Smooth muscle cell (in vitro differentiated cells): ENCODE data around the gene RYR3. TPM values are rescaled to one million over a fixed set of nuclear protein-coding genes. Genes with fewer than 3 reads are reported as not detected.
A peak's percentile ranks its signal among the peaks of the same experiment; 100 is the strongest.

Experiments used
- DNase-seq: peaks from one replicate; lab custom pipeline; 2025; ENCODE audit not compliant: unreplicated experiment; lab: John Stamatoyannopoulos, UW
- H2AFZ ChIP-seq: fragments of 200-600 bp; sonication (generic); 2 replicates; pipeline ENCODE4 v1.6.0; 2016; ENCODE audit warnings: antibody characterized with exemption, low read depth, mild to moderate bottlenecking
- H3F3A ChIP-seq: fragments of 200-600 bp; sonication (generic); 2 replicates; pipeline ENCODE4 v1.6.0; 2017; ENCODE audit warnings: antibody characterized with exemption, low read depth
- H3K27ac ChIP-seq: fragments of 200-600 bp; sonication (generic); 2 replicates; pipeline ENCODE4 v1.5.1; 2016; ENCODE audit warnings: low read depth, mild to moderate bottlenecking
- H3K27me3 ChIP-seq: fragments of 200-600 bp; sonication (generic); 2 replicates; pipeline ENCODE4 v1.6.1; 2016; ENCODE audit warnings: low read depth, mild to moderate bottlenecking
- H3K36me3 ChIP-seq: fragments of 200-600 bp; sonication (generic); 2 replicates; pipeline ENCODE4 v1.5.1; 2016; ENCODE audit warnings: low read depth
- H3K4me1 ChIP-seq: fragments of 200-600 bp; sonication (generic); 2 replicates; pipeline ENCODE4 v1.5.1; 2016; ENCODE audit warnings: low read depth
- H3K4me2 ChIP-seq: fragments of 200-600 bp; sonication (generic); 2 replicates; pipeline ENCODE4 v1.6.0; 2016; ENCODE audit warnings: mild to moderate bottlenecking
- H3K4me3 ChIP-seq: fragments of 200-600 bp; sonication (generic); 2 replicates; pipeline ENCODE4 v1.5.1; 2016; ENCODE audit warnings: mild to moderate bottlenecking
- H3K79me2 ChIP-seq: fragments of 200-600 bp; sonication (generic); 2 replicates; pipeline ENCODE4 v1.6.0; 2016; ENCODE audit warnings: low read depth, mild to moderate bottlenecking
- H3K9ac ChIP-seq: fragments of 200-600 bp; sonication (generic); 2 replicates; pipeline ENCODE4 v1.6.0; 2016; ENCODE audit warnings: low read depth
- H3K9me3 ChIP-seq: fragments of 200-600 bp; sonication (generic); replicated peaks from 2 replicates; pipeline ENCODE4 v1.5.1; 2016; ENCODE audit warnings: low read depth
- H4K20me1 ChIP-seq: fragments of 200-600 bp; sonication (generic); 2 replicates; pipeline ENCODE4 v1.6.0; 2016; ENCODE audit warnings: low read depth
- WGBS: methylation state at CpG from one replicate; pipeline ENCODE4 v1.1.7; 2016; ENCODE audit warnings: low lambda C conversion rate; 5-methylcytosine and 5-hydroxymethylcytosine counted together
- polyA plus RNA-seq: library from polyadenylated mRNA; unstranded; fragments of >200 nt; fragmentation: Nextera tagmentation; extraction: Ambion mirVana; gene quantifications from 2 replicates; pipeline ENCODE4 v1.2.1, GENCODE V29; 2016
- total RNA-seq: library from RNA; depleted of rRNA; stranded (reverse); fragments of >200 nt; gene quantifications from 2 replicates; pipeline ENCODE4 v1.2.3, GENCODE V29; 2014
- TF ChIP-seq, protein P1 (sequence below): fragments of 200-600 bp; sonication (generic); IDR thresholded peaks from 2 replicates; pipeline ENCODE4 v1.5.1; 2017; ENCODE audit warnings: borderline replicate concordance, mild to moderate bottlenecking, antibody characterized with exemption; ENCODE audit not compliant: insufficient read depth, poor library complexity, severe bottlenecking

The RYR3 gene
- total and polyA plus RNA-seq, 2 experiments from 2014 or later, result 0.23 to 6.2 TPM

GRCh38 chr15:33846142-33846541 is 535.4 kb downstream of the RYR3 start:
- TF ChIP-seq, protein P1, sequence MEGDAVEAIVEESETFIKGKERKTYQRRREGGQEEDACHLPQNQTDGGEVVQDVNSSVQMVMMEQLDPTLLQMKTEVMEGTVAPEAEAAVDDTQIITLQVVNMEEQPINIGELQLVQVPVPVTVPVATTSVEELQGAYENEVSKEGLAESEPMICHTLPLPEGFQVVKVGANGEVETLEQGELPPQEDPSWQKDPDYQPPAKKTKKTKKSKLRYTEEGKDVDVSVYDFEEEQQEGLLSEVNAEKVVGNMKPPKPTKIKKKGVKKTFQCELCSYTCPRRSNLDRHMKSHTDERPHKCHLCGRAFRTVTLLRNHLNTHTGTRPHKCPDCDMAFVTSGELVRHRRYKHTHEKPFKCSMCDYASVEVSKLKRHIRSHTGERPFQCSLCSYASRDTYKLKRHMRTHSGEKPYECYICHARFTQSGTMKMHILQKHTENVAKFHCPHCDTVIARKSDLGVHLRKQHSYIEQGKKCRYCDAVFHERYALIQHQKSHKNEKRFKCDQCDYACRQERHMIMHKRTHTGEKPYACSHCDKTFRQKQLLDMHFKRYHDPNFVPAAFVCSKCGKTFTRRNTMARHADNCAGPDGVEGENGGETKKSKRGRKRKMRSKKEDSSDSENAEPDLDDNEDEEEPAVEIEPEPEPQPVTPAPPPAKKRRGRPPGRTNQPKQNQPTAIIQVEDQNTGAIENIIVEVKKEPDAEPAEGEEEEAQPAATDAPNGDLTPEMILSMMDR, result no peak
- Histone ChIP-seq H3K4me2 (no peak overlapping the region), H3K36me3 (no peaks in the 10 kb centered on the region), H3K27ac (no peak overlapping the region), H4K20me1 (no peaks in the 10 kb centered on the region), H3K79me2 (no peaks in the 10 kb centered on the region), H3F3A (no peaks in the 10 kb centered on the region), H3K9me3 (no peaks in the 10 kb centered on the region), H3K4me1 (no peaks in the 10 kb centered on the region), H2AFZ (no peak overlapping the region), H3K4me3 (no peak overlapping the region), H3K9ac (no peak overlapping the region), H3K27me3 (no peaks in the 10 kb centered on the region)
- DNase-seq, result no peak
- WGBS, result 97% methylated on average over 2 of the region's 2 CpGs

- TF ChIP-seq, protein P1, result no peak
- no peak overlapping the region for H3K9ac ChIP-seq
- no peak overlapping the region for H3K4me3 ChIP-seq
- WGBS, result 39% methylated on average over 6 of the region's 6 CpGs
- H3F3A ChIP-seq, result no peaks in the 10 kb centered on the region
- peak overlapping the region; percentile 0 for H3K27ac ChIP-seq
- no peaks in the 10 kb centered on the region for H3K36me3 ChIP-seq
- H3K79me2 ChIP-seq, result no peaks in the 10 kb centered on the region
- no peaks in the 10 kb centered on the region for H3K27me3 ChIP-seq
- no peak for DNase-seq
- H4K20me1 ChIP-seq, result no peaks in the 10 kb centered on the region
- no peak overlapping the region for H2AFZ ChIP-seq
- H3K4me1 ChIP-seq, result no peaks in the 10 kb centered on the region
- H3K9me3 ChIP-seq, result no peaks in the 10 kb centered on the region
- peak overlapping the region; percentile 23 for H3K4me2 ChIP-seq
These were observed 536.1 kb downstream of the RYR3 start for GRCh38 chr15:33846862-33847261.

GRCh38 chr15:33848011-33848410 is 537.2 kb downstream of the RYR3 start:
- no peak overlapping the region for H3K4me2 ChIP-seq
- TF ChIP-seq, protein P1, result no peak
- H4K20me1 ChIP-seq, result no peaks in the 10 kb centered on the region
- no peaks in the 10 kb centered on the region for H3K9me3 ChIP-seq
- H3K27ac ChIP-seq, result no peak overlapping the region
- no peaks in the 10 kb centered on the region for H3K36me3 ChIP-seq
- H3K79me2 ChIP-seq, result no peaks in the 10 kb centered on the region
- H3K4me1 ChIP-seq, result no peaks in the 10 kb centered on the region
- no peak for DNase-seq
- no peaks in the 10 kb centered on the region for H3F3A ChIP-seq
- WGBS, result 91% methylated on average over 3 of the region's 3 CpGs
- no peaks in the 10 kb centered on the region for H3K27me3 ChIP-seq
- no peak overlapping the region for H3K9ac ChIP-seq
- H3K4me3 ChIP-seq, result no peak overlapping the region
- no peak overlapping the region for H2AFZ ChIP-seq

DNA sequence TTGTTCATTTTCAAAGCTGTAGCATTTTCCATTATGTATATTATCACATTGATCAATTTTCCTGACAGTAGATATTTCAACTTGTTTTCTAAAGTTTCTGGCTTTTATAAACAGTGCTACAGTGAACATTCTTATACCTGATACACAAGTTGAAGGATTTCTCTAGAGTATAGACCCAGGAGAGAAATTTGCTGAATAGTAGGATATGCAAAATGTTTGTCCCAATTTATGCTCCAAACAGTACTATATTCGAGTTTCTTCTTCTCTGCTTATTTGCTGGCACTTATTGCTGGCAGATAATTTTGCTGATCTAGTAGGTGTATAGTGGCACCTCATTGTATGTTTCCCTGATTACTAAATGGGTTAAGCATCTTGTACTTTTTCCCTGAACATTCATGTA is 540.3 kb downstream of the RYR3 start:
- TF ChIP-seq, protein P1, result no peak
- 100% methylated on average over 1 of the region's 1 CpG for WGBS

More for the DNA sequence above, 540.3 kb downstream of the RYR3 start:
- Histone ChIP-seq H2AFZ (no peak overlapping the region), H3F3A (no peaks in the 10 kb centered on the region), H4K20me1 (no peaks in the 10 kb centered on the region), H3K27me3 (no peaks in the 10 kb centered on the region), H3K4me2 (no peak overlapping the region), H3K4me3 (no peak overlapping the region), H3K9me3 (no peaks in the 10 kb centered on the region), H3K27ac (no peak overlapping the region), H3K4me1 (no peaks in the 10 kb centered on the region), H3K79me2 (no peaks in the 10 kb centered on the region), H3K9ac (no peak overlapping the region), H3K36me3 (no peaks in the 10 kb centered on the region)
- no peak for DNase-seq
